SKM-1 treated with dmso at 0.1 percent for 144 hours (cell line): Measurements from ENCODE around the gene ITCH.
A peak's percentile ranks its signal among the peaks of the same experiment; 100 is the strongest.
"Not testable (repeated sequence)": the region's sequence is repeated elsewhere in the genome, so short reads cannot be mapped to it uniquely, and the experiment has no call there.

ENCODE experiments used
- DNase-seq: peaks from one replicate; lab custom pipeline; 2025; ENCODE audit not compliant: unreplicated experiment; lab: John Stamatoyannopoulos, UW

Gene ITCH

GRCh38 chr20:34343458-34344211, 19.4 kb upstream of the ITCH start:
- no peak for DNase-seq

GRCh38 chr20:34344238-34344637, 18.8 kb upstream of the ITCH start:
- no peak for DNase-seq

GRCh38 chr20:34345402-34345736, 17.7 kb upstream of the ITCH start:
- no peak for DNase-seq

- DNase-seq, result not testable (repeated sequence)
Observed at GRCh38 chr20:34345839-34346532, 17.1 kb upstream of the ITCH start.

- not testable (repeated sequence) for DNase-seq
Observed at GRCh38 chr20:34346533-34346865, 16.6 kb upstream of the ITCH start.

- no peak for DNase-seq
Observed at GRCh38 chr20:34347571-34347970, 15.5 kb upstream of the ITCH start.

GRCh38 chr20:34350095-34350494, 13.0 kb upstream of the ITCH start:
- DNase-seq, result peak; percentile 71

- not testable (repeated sequence) for DNase-seq
Observed at GRCh38 chr20:34353467-34353866, 9.6 kb upstream of the ITCH start.

- no peak for DNase-seq
Observed at GRCh38 chr20:34355427-34355826, 7.6 kb upstream of the ITCH start.

- DNase-seq, result not testable (repeated sequence)
Observed at GRCh38 chr20:34359729-34360128, 3.3 kb upstream of the ITCH start.

GRCh38 chr20:34362502-34363061, 491 bp upstream of the ITCH start:
- DNase-seq, result no peak

- no peak for DNase-seq
Observed at GRCh38 chr20:34363465-34364222, 571 bp downstream of the ITCH start.

GRCh38 chr20:34364223-34364506, 1.1 kb downstream of the ITCH start:
- no peak for DNase-seq

- peak; percentile 92 for DNase-seq
Observed at GRCh38 chr20:34365765-34366213, 2.7 kb downstream of the ITCH start.

- no peak for DNase-seq
Observed at GRCh38 chr20:34367155-34367554, 4.1 kb downstream of the ITCH start.

GRCh38 chr20:34367911-34368310, 4.8 kb downstream of the ITCH start:
- DNase-seq, result not testable (repeated sequence)

- no peak for DNase-seq
Observed at GRCh38 chr20:34368547-34368946, 5.5 kb downstream of the ITCH start.

GRCh38 chr20:34369265-34369664, 6.2 kb downstream of the ITCH start:
- no peak for DNase-seq

GRCh38 chr20:34370062-34370461, 7.0 kb downstream of the ITCH start:
- DNase-seq, result no peak

GRCh38 chr20:34373445-34373844, 10.4 kb downstream of the ITCH start:
- no peak for DNase-seq

- DNase-seq, result no peak
Observed at GRCh38 chr20:34374209-34374760, 11.2 kb downstream of the ITCH start.
